Heart right ventricle (tissue), 16 donors: ENCODE data around the gene FKBP11. TPM values are rescaled to one million over a fixed set of nuclear protein-coding genes. Genes with fewer than 3 reads are reported as not detected.
A peak's percentile ranks its signal among the peaks of the same experiment; 100 is the strongest.

Experiments
- ATAC-seq, 8 donors: fragments of 200-7000 bp; cut with Tn5 transposase; one replicate each; pipeline ENCODE4 v1.9.1; 2020; ENCODE audit warnings: mild to moderate bottlenecking in 8 of 8, moderate library complexity in 8 of 8, moderate number of reproducible peaks in 1 of 8
- DNase-seq, 2 donors: peaks; one replicate each; pipeline ENCODE4 v3.0.0-alpha.2; 2020
- H3K27ac ChIP-seq, 10 donors: fragments of 200-600 bp; sonication (generic) in 2 of 10; one replicate each; pipeline versions ENCODE4 v1.5.0 to v1.8.0; 2020 to 2022; ENCODE audit warnings: mild to moderate bottlenecking in 3 of 10
- H3K27me3 ChIP-seq, 7 donors: fragments of 200-600 bp; one replicate each; pipeline ENCODE4 v1.8.0; 2021 to 2022; ENCODE audit warnings: mild to moderate bottlenecking in 2 of 7
- H3K36me3 ChIP-seq, 9 donors: fragments of 200-600 bp; sonication (generic) in 1 of 9; one replicate each; pipeline versions ENCODE4 v1.5.0 to v1.8.0; 2020 to 2022; ENCODE audit warnings: mild to moderate bottlenecking in 2 of 9
- H3K4me1 ChIP-seq, 9 donors: fragments of 200-600 bp; sonication (generic) in 1 of 9; one replicate each; pipeline versions ENCODE4 v1.5.0 to v1.8.0; 2020 to 2022; ENCODE audit warnings: mild to moderate bottlenecking in 4 of 9
- H3K4me3 ChIP-seq, 10 donors: fragments of 200-600 bp; sonication (generic) in 2 of 10; one replicate each; pipeline versions ENCODE4 v1.5.0 to v1.8.0; 2020 to 2022; ENCODE audit warnings: mild to moderate bottlenecking in 7 of 10, moderate library complexity in 2 of 10
- H3K9me3 ChIP-seq, 11 donors: fragments of 200-600 bp in 10 of 11; sonication (generic) in 2 of 11; one replicate each; pipeline versions ENCODE4 v1.5.0 to v1.8.0; 2013 to 2022; ENCODE audit warnings: mild to moderate bottlenecking in 2 of 11, control low read depth in 1 of 11, moderate library complexity in 1 of 11
- WGBS, 2 donors: extraction: QIAGEN DNeasy Blood & Tissue Kit; methylation state at CpG; one replicate each; pipeline ENCODE4 v1.1.7; 2013; ENCODE audit warnings: inconsistent platforms in 1 of 2; 5-methylcytosine and 5-hydroxymethylcytosine counted together
- intact Hi-C, 10 donors: fragments of 100-400 bp; cut with DNase I; formaldehyde crosslinking; loops; one replicate each; pipeline versions ENCODE4 v1.11.1 to v1.14.2; 2022
- polyA plus RNA-seq, 2 donors: library from polyadenylated mRNA; stranded (reverse); fragments of 200-250 nt; gene quantifications; one replicate each; pipeline ENCODE4 v1.2.3, GENCODE V29; 2013
- total RNA-seq, 10 donors: library from RNA; stranded (reverse); fragmentation: NEBNext Ultra II Directional in 3 of 10; extraction: Animal tissue kit (Norgen Biotek cat#: 25700) in 3 of 10; gene quantifications; one replicate each; pipeline versions ENCODE4 v1.2.1 to v1.2.4, GENCODE V29; 2021 to 2023
- TF ChIP-seq, protein P1 (sequence below), 9 donors: fragments of 200-600 bp; sonication (generic) in 2 of 9; IDR thresholded peaks; one replicate each; pipeline versions ENCODE4 v1.5.0 to v1.8.0; 2021 to 2022; ENCODE audit warnings: antibody characterized with exemption in 9 of 9, mild to moderate bottlenecking in 5 of 9, moderate library complexity in 1 of 9
- donor health status: Arrhythmogenic right ventricular cardiomyopathy.
- donor health status: ischemic (EF 13 %, LVEDD 7.1; RV severe dilation, severe dysfunction).
- donor health status: healthy with polysubstance abuse.
- donor health status: DM: no; HTN: yes; CAD: no.
- donor health status: DM: no; HTN: no; CAD: no.
- donor health status: ischemic (EF 25% LVEDD 6.9; RV normal size, moderate dysfunction).
- donor health status: ischemic (EF 25% LVEDD 5.7; RV mildly dilated, moderate dysfunction).
- donor health status: healthy.
- donor health status: DM: yes; HTN: yes; CAD: no.
- donor health status: Ischemic cardiomyopathy.
- donor health status: ischemic (EF 35%, LVEDD 5.7; RV mildly dilated, moderate dysfunction).
- donor health status: nonischemic (EF 11% LVEDD 7.7; RV severe dilation, severe dysfunction).
- donor health status: DM: yes; HTN: yes; CAD: no.
- donor health status: PGD.
- donor health status: ischemic (EF 29% LVEDD 5.4; RV normal size, mild dysfunction).
- donor health status: nonischemic (EF 23%, LVEDD 6.1; RV moderate dilation, normal function).

FKBP11 gene
- total and polyA plus RNA-seq, 12 donors: 1.6 to 30.4 (median 4.0) TPM

DNA sequence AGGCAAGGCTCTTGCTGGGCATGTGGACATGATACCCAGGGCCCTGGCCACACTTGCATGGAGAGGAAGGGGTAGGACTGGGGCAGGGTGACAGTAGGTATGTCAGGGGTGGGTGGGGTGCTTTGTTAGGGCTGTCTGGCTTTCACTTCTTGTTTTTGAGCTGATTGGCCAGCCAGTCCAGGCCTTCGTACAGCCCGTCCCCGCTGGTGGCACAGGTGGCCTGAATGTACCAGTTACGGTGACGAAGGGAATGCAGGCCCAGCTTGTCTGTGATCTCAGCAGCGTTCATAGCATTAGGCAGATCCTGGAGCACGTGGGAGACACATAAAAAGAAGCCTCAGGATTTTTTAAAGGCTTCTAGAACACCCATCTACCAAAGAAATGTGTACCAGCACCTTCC is 13.5 kb upstream of the FKBP11 start:
- Histone ChIP-seq H3K9me3 (no peaks in the 10 kb centered on the region), H3K4me1 (peaks cover 0 to 21% (median 0%) of the 10 kb centered on the region in 9 donors), H3K4me3 (no peak overlapping the region), H3K27ac (no peak overlapping the region), H3K27me3 (no peaks in the 10 kb centered on the region), H3K36me3 (peaks cover 0 to 92% (median 17%) of the 10 kb centered on the region in 9 donors)
- TF ChIP-seq, protein P1, sequence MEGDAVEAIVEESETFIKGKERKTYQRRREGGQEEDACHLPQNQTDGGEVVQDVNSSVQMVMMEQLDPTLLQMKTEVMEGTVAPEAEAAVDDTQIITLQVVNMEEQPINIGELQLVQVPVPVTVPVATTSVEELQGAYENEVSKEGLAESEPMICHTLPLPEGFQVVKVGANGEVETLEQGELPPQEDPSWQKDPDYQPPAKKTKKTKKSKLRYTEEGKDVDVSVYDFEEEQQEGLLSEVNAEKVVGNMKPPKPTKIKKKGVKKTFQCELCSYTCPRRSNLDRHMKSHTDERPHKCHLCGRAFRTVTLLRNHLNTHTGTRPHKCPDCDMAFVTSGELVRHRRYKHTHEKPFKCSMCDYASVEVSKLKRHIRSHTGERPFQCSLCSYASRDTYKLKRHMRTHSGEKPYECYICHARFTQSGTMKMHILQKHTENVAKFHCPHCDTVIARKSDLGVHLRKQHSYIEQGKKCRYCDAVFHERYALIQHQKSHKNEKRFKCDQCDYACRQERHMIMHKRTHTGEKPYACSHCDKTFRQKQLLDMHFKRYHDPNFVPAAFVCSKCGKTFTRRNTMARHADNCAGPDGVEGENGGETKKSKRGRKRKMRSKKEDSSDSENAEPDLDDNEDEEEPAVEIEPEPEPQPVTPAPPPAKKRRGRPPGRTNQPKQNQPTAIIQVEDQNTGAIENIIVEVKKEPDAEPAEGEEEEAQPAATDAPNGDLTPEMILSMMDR (IDR thresholded peaks at IDR 0.05): no peak
- DNase-seq (no peak), ATAC-seq (no peak)
- intact Hi-C loops: loop anchor here in 4 of 10 donors (5.0 to 10.0 kb wide), 4 partner anchors 46 to 87 kb away; partner anchors contain the start of genes DDX23 (in 2 of the 4) and RND1 (in 1 of the 4)
- 86 to 89% methylated on average over 7 of the region's 7 CpGs for WGBS, 2 donors

DNA sequence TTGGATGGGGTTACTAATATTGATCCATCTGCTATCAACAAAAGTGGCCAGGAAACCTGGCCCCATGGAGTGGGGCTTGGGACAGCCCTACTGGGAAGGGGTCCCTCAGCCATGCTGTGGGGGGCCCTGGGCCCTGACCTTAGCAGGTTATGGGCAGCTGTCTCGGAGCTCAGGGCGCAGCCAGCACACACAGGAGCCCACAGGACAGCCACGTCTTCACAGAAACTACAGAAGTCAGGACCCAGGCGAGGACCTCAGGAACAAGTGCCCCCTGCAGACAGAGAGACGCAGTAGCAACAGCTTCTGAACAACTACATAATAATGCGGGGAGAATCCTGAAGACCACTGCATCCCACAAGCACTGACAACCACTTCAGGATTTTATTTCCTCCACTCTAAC is 11.9 kb upstream of the FKBP11 start:
- Histone ChIP-seq H3K4me1 (peaks cover 0 to 21% (median 0%) of the 10 kb centered on the region in 9 donors), H3K27me3 (no peaks in the 10 kb centered on the region), H3K9me3 (no peaks in the 10 kb centered on the region), H3K4me3 (no peak overlapping the region), H3K27ac (no peak overlapping the region), H3K36me3 (peaks cover 0 to 94% (median 21%) of the 10 kb centered on the region in 9 donors)
- TF ChIP-seq, protein P1 (IDR thresholded peaks at IDR 0.05): no peak
- ATAC-seq (no peak), DNase-seq (no peak)
- 87 to 91% methylated on average over 6 of the region's 6 CpGs for WGBS, 2 donors
- intact Hi-C loops: loop anchor here in 7 of 10 donors (2.0 to 10.0 kb wide), 5 partner anchors 48 to 85 kb away; partner anchors contain the start of genes DDX23 (in 5 of the 7) and RND1 (in 1 of the 7)

DNA sequence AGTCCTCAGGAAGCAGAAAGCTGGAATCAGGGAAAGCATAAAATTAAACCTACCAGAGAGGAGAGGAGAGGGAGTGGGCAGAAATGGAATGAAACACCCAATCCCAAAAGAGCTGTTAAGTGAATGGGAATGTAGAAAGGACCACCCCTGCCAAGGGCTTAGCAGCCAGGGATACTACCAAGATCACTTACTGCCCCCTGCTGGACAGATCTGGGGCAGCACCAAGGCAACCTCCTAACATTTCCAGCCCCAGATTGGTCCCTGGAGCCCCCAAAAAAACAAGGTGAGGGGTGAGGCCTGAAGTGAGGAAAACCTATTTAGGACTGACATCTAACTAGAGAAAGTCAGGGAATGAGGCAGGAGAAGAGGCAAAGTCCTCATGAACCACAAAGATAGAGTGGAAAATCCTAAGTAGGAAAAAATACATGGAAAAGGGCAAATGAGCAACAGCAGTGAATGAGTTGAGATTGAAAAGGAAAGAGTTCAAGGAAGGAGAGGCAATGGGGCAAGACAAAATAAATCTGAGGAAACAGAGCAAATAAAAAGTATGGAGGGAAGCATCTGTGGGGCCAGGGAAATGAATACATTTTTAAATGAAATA is 11.2 kb upstream of the FKBP11 start:
- intact Hi-C loops: loop anchor here in 8 of 10 donors (1.0 to 10.0 kb wide), 6 partner anchors 48 to 84 kb away; partner anchors contain the start of genes DDX23 (in 5 of the 8) and RND1 (in 1 of the 8)

DNA sequence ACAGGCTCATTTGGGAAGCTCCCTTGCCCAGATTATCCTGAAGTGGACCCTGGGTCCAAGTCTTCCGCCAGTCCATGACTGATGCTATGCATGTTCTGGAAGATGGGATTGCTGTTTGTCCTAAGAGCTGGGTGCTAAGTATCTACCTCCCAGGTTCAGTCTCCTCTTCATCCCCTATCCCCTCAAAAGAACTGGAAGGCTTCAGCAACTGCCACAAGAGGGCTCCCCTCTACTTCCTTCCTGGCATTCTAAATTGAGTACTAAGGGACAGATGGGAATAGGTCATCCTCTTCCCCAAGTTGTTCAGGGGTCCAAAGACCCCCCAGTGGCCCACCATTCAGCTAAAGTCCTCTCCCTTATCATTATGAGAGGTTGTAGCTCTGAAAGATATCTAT is 9.0 kb upstream of the FKBP11 start:
- H3K27me3 ChIP-seq: no peaks in the 10 kb centered on the region
- no peak for ATAC-seq
- no peak overlapping the region for H3K4me3 ChIP-seq
- TF ChIP-seq, protein P1 (IDR thresholded peaks at IDR 0.05): peak in 4 of 9 donors; percentile 35 to 38 (median 36)
- H3K4me1 ChIP-seq: no peaks in the 10 kb centered on the region
- WGBS, 2 donors: 96% methylated on average over 1 of the region's 1 CpG
- no peak for DNase-seq
- intact Hi-C loops: loop anchor here in 3 of 10 donors (10.0 kb wide), 3 partner anchors 50 to 80 kb away; partner anchors contain the start of genes DDX23 (in 1 of the 3) and RND1 (in 1 of the 3)
- peak overlapping the region in 1 of 10 donors; percentile 13 for H3K27ac ChIP-seq
- H3K9me3 ChIP-seq: no peaks in the 10 kb centered on the region
- peaks cover 0 to 94% (median 14%) of the 10 kb centered on the region in 9 donors for H3K36me3 ChIP-seq

More for the DNA sequence above, 11.2 kb upstream of the FKBP11 start:
- Histone ChIP-seq H3K27me3 (no peaks in the 10 kb centered on the region), H3K36me3 (peaks cover 0 to 94% (median 21%) of the 10 kb centered on the region in 9 donors), H3K9me3 (no peaks in the 10 kb centered on the region), H3K4me3 (no peak overlapping the region), H3K27ac (no peak overlapping the region), H3K4me1 (peaks cover 0 to 16% (median 0%) of the 10 kb centered on the region in 9 donors)
- ATAC-seq (peak; percentile 48 to 84 (median 62)), DNase-seq (peak; percentile 69 to 70)
- TF ChIP-seq, protein P1 (IDR thresholded peaks at IDR 0.05): peak; percentile 84 to 96 (median 89)
